ENCODE measurements around the gene HERC2. TPM values are rescaled to one million over a fixed set of nuclear protein-coding genes. Genes with fewer than 3 reads are reported as not detected.

The HERC2 gene
- total and polyA plus RNA-seq, 2 of the 8 experiments (the other 6 are each of a cell fraction or from before 2014, with no cell fraction given) = 83.0 to 88.7 TPM

- TF ChIP-seq CHD7 (IDR thresholded peaks at IDR 0.05; ENCODE audit: insufficient replicate concordance, low read length) (no peak), BRCA1 (IDR thresholded peaks at IDR 0.05; ENCODE audit: low read depth, low read length) (no peak), ASH2L (IDR thresholded peaks at IDR 0.05; ENCODE audit: low read length) (no peak)
These were observed 57.8 kb downstream of the HERC2 start (continued) for GRCh38 chr15:28264166-28264565.
